GM18505 (cell line): ENCODE data around the gene TMEM143.

ENCODE experiments used
- ATAC-seq: cut with Tn5 transposase; IDR thresholded peaks from one replicate; pipeline ENCODE4 v1.9.1; 2021; ENCODE audit not compliant: unreplicated experiment
- POLR2A ChIP-seq: IDR thresholded peaks from 4 replicates; pipeline ENCODE4 v1.6.1; 2011; ENCODE audit warnings: borderline replicate concordance; ENCODE audit not compliant: insufficient read depth, insufficient read length; ENCODE audit errors: extremely low read depth

The TMEM143 gene

GRCh38 chr19:48363810-48364597, at the start of gene TMEM143, which contains the start of gene SYNGR4:
TMEM143 (minus strand) TSS chr19:48363940; CDS start chr19:48363920, 20 bp downstream.
SYNGR4 (plus strand) TSS chr19:48364367; CDS start chr19:48365843, 1,476 bp downstream.
- peak; percentile 58 for TF ChIP-seq POLR2A
- peak; percentile 85 for ATAC-seq

GRCh38 chr19:48405850-48406249, 42.1 kb upstream of the TMEM143 start:
- TF ChIP-seq POLR2A, result no peak
- ATAC-seq, result no peak

DNA sequence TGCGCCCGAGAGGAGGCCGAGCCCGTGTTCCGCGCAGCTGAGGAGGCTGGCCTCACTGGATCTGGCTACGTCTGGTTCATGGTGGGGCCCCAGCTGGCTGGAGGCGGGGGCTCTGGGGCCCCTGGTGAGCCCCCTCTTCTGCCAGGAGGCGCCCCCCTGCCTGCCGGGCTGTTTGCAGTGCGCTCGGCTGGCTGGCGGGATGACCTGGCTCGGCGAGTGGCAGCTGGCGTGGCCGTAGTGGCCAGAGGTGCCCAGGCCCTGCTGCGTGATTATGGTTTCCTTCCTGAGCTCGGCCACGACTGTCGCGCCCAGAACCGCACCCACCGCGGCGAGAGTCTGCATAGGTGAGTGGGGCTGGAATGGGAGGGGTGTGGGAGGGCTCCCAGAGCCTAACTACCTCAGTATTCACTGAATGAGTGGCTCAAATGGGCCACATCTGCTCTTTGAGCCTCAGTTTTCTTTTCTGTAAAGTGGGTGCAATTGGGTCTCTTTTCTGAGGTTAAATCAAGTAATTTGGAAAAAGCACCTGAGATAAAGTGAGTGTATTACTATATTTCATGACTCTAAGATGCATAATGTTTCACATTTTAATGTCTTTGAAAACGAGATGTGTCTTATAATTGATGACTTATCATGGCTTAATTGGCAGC, 41.4 kb upstream of the TMEM143 start:
- no peak for ATAC-seq
- no peak for TF ChIP-seq POLR2A

DNA sequence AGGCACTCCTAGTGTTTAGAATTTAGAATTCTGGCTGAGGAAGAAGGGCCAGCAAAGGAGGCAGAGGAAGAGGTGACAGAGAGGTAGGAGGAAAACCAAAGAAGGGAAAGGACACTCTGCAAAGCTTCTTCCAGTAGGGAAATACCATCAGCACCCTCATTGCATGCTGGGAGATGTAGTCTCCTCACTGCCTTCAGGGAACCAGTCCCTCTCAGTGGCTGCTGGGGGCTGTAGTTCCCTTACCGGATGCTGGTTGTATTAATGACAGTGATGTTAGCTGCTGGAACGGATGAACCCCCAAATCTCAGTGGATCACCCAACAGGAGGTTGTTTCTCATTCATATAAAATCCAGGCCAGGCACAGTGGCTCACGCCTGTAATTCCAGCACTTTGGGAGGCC, 39.9 kb upstream of the TMEM143 start:
- no peak for ATAC-seq
- TF ChIP-seq POLR2A, result no peak

DNA sequence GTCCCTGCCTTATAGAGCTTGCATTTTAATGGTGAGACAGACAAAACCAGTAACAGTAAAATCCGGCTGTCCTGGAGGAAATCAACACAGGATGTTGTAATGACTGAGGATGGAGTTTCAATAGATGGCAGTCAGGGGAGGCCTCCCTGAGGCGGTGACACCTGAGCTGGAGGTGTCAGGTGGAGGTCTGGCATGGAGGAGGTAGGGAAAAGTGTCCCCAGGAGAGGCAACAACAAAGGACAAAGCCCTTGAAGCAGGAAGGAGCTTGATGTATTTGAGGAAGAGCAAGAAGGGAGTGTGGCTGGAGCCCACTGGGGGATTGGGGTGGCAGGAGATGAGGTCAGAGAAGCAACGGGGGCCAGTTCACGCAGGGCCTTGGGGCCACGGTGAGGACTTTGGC, 37.5 kb upstream of the TMEM143 start:
- no peak for ATAC-seq
- no peak for TF ChIP-seq POLR2A

DNA sequence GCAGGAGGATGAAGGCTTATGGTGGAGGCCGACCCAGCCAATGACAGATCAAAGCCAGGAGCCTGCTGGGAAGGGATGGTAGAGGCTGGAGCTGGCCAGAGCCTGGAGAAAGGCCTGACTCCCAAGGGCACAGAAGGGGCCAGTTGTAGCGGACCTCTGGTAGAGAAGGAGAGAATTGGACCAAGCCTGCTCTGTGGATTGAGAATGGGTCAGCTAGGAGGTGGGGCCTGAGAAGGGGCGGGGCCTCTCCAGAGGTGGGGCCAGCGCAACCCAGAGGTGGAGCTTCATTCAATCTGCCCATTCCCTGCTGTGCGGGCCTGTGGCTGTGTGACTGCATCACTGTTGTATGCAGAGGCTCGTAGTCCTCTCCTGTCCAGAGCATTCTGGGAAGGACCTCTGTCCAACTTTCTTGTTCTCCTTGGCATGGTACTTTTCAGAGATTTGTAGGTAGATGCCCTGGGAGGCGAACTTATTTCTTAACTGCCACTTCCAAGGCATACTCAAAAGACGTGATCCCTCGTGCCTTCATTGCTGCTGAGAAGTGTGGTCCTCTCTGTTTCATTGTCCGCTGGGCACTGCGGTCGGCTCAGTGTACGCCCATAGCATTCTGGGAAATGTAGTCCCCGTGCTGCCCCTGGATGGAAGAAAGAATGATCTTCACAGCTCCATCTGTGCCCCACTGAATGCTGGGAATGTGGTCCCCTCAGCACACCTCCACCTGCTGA, 36.4 kb upstream of the TMEM143 start:
- ATAC-seq, result no peak

DNA sequence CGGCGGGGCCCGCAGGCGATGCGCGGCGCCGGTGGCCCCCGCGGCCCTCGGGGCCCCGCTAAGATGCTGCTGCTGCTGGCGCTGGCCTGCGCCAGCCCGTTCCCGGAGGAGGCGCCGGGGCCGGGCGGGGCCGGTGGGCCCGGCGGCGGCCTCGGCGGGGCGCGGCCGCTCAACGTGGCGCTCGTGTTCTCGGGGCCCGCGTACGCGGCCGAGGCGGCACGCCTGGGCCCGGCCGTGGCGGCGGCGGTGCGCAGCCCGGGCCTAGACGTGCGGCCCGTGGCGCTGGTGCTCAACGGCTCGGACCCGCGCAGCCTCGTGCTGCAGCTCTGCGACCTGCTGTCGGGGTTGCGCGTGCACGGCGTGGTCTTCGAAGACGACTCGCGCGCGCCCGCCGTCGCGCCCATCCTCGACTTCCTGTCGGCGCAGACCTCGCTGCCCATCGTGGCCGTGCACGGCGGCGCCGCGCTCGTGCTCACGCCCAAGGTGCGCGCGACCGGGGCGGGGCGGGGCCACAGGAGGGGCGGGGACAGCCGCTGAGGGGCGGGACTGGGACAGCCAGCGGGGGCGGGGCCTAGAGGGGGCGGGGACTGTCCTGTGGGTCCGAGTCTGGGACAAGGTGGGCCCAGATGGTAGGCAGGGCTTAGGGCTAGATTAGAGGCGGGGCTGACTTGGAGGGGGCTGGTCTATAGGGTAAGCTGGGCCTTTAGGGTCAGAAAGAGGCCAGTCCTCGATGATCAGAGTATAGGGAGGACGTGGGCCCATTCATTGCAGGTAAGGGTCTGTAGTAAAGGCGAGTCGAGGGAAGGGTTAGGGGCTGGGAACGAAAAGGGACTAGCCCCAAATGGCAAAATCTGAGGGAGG, 34.9 kb upstream of the TMEM143 start:
- peak; percentile 52 for TF ChIP-seq POLR2A
- ATAC-seq, result no peak

More for the DNA sequence above, 36.4 kb upstream of the TMEM143 start:
- TF ChIP-seq POLR2A, result no peak

DNA sequence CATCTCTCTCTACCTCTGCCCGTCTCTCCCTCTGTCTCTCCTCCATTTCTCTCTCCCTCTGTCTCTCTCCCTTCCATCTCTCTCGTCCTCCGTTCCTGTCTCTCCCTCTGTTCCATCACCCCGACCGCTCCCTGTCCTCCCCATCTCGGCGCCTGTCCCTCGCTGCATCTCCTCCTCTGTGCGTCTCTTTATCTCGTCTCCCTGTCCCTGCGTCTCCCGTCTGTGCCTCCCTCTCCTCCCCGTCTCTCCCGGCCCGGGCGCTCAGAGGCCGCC, 34.3 kb upstream of the TMEM143 start:
- ATAC-seq, result no peak
- no peak for TF ChIP-seq POLR2A

- no peak for TF ChIP-seq POLR2A
- no peak for ATAC-seq
Observed at GRCh38 chr19:48397263-48398101, 33.7 kb upstream of the TMEM143 start.

- ATAC-seq, result no peak
- TF ChIP-seq POLR2A, result no peak
Observed at GRCh38 chr19:48396824-48397176, 33.1 kb upstream of the TMEM143 start.

DNA sequence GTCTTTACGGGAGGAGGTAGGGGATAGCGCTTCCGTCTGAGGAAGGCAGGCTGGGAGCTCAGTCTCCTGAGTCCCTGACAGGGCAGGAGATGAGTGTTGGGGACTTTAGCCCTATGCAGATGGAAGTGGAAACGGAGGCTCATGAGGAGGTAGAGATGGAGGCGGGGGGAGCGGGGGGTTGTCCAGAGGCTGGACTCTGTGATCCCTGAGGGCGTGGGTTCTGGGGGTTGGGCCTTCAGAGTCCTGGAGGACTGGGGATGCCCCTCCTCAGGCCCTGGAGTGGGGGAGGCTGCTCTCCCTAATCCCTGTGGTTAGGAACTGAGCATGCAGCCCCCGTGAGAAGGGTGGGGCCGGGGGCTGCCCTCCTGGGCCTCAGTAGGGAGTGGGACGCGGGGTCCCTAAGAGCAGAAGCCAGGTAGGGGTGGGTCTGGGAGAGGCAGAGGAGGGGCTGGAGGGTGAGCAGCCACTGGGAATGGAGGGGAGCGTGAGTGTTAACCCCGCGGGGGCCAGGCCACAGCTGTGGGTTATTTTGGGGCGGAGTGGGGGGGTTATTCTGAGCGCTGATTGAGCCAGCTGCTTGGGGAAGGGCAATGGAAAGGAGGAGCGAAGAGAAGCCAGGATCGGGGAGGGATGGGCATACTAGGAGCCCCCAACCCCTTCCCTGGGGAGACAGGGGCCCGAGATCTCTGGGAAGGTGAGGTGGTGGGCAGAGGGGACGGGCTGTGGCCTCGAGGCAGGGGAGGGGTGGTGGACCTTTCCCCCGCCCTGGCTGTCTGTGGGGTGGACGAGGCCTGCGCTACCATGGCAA, 32.5 kb upstream of the TMEM143 start:
- ATAC-seq, result no peak

More for the DNA sequence above, 32.5 kb upstream of the TMEM143 start:
- no peak for TF ChIP-seq POLR2A
